Measurements from ENCODE around the gene HAUS3.

The HAUS3 gene

DNA sequence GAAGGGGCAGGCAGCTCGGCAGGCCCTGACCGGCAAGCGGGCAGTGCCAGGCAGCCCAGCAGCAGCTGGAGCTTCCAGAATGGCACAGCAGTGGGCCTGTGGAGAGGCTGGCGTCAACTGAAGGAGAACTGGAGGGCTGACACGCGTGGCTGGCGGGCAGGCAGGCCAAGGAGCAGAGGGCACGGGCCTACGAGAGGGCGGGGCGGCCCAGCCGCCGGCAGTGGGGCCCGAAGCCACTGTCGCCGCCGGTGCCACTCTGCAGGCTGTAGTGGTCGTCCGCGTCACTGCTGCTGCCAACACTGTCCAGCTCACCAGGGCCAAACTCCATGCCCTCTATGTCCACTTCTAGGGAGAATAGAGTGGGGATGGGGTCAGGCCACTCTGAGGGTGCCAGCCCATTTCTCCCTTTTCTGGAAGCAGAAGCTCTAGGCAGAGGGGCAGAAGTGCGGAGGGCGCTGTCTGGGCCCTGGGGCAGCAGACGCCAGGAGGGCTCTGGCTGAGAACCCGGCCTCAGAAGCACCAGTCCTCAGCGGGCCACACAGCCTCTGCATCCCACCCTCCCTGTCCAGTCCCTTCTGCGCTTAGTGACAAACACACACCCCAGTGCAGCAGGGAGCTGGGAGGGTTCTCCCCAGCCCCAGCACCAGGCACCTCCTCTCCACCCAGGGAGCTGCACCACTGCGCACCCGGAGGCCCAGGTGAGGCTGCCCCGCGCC is 8.6 kb upstream of the HAUS3 start:
- H3K27ac ChIP-seq (ENCODE audit: extremely low read depth, low read depth, low read length): no peak overlapping the region
- peaks cover 0 to 64% of the 10 kb centered on the region in 2 experiments; a peak in 1 of 3 replicates for H3K36me3 ChIP-seq (ENCODE audit: control insufficient read depth in 2 of 2, insufficient read depth in 1 of 2, low read length in 2 of 2)
- ChIA-PET CTCF (no interaction called here), POLR2A (no interaction called here)
- H3K4me1 ChIP-seq (ENCODE audit: control insufficient read depth, insufficient read depth, low read length): no peaks in the 10 kb centered on the region
- H3K4me3 ChIP-seq (ENCODE audit: low read depth, low read length): no peak overlapping the region
- TF ChIP-seq, protein P1, sequence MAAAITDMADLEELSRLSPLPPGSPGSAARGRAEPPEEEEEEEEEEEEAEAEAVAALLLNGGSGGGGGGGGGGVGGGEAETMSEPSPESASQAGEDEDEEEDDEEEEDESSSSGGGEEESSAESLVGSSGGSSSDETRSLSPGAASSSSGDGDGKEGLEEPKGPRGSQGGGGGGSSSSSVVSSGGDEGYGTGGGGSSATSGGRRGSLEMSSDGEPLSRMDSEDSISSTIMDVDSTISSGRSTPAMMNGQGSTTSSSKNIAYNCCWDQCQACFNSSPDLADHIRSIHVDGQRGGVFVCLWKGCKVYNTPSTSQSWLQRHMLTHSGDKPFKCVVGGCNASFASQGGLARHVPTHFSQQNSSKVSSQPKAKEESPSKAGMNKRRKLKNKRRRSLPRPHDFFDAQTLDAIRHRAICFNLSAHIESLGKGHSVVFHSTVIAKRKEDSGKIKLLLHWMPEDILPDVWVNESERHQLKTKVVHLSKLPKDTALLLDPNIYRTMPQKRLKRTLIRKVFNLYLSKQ (tag by site-specific recombination; IDR thresholded peaks at IDR 0.05; ENCODE audit: borderline replicate concordance): no peak
- TF ChIP-seq ZNF221 (tag by site-specific recombination; IDR thresholded peaks at IDR 0.05; ENCODE audit: borderline replicate concordance) (no peak), ZNF654 (tag by site-specific recombination; IDR thresholded peaks at IDR 0.05; ENCODE audit: low read depth) (no peak), ZNF513 (tag by site-specific recombination; IDR thresholded peaks at IDR 0.05) (no peak), MZF1 (tag by site-specific recombination; IDR thresholded peaks at IDR 0.05; ENCODE audit: borderline replicate concordance) (no peak), ZNF747 (tag by site-specific recombination; IDR thresholded peaks at IDR 0.05) (no peak), ZNF777 (tag by site-specific recombination; IDR thresholded peaks at IDR 0.05; ENCODE audit: borderline replicate concordance) (no peak), ZNF133 (tag by site-specific recombination; IDR thresholded peaks at IDR 0.05) (no peak), ZNF529 (tag by site-specific recombination; IDR thresholded peaks at IDR 0.05; ENCODE audit: insufficient replicate concordance) (no peak)
- TF ChIP-seq, protein P2, sequence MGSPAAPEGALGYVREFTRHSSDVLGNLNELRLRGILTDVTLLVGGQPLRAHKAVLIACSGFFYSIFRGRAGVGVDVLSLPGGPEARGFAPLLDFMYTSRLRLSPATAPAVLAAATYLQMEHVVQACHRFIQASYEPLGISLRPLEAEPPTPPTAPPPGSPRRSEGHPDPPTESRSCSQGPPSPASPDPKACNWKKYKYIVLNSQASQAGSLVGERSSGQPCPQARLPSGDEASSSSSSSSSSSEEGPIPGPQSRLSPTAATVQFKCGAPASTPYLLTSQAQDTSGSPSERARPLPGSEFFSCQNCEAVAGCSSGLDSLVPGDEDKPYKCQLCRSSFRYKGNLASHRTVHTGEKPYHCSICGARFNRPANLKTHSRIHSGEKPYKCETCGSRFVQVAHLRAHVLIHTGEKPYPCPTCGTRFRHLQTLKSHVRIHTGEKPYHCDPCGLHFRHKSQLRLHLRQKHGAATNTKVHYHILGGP (tag by site-specific recombination; IDR thresholded peaks at IDR 0.05): no peak
- H3K9me3 ChIP-seq (ENCODE audit: control insufficient read depth, insufficient read depth, low read depth, low read length): no peaks in the 10 kb centered on the region

- no peaks in the 10 kb centered on the region for H3K4me1 ChIP-seq (ENCODE audit: control insufficient read depth, insufficient read depth, low read length)
- H3K9me3 ChIP-seq (ENCODE audit: control insufficient read depth, insufficient read depth, low read depth, low read length): no peaks in the 10 kb centered on the region
- CTCF ChIA-PET: no interaction called here
- H3K4me3 ChIP-seq (ENCODE audit: low read depth, low read length): no peak overlapping the region
- POLR2A ChIA-PET: interaction anchor here (0.7 kb wide), 1 partner anchor 143 kb away, joined by 5 read pairs; no protein-coding TSS in a partner anchor
- H3K27ac ChIP-seq (ENCODE audit: extremely low read depth, low read depth, low read length): no peak overlapping the region
- H3K36me3 ChIP-seq (ENCODE audit: control insufficient read depth in 2 of 2, insufficient read depth in 1 of 2, low read length in 2 of 2): peaks cover 0 to 58% of the 10 kb centered on the region in 2 experiments; a peak in 1 of 3 replicates
- TF ChIP-seq ZNF248 (tag by site-specific recombination; IDR thresholded peaks at IDR 0.05) (no peak), HOXD13 (CRISPR knock-in tag; IDR thresholded peaks at IDR 0.05; ENCODE audit: borderline replicate concordance) (no peak), ZNF776 (tag by site-specific recombination; IDR thresholded peaks at IDR 0.05; ENCODE audit: borderline replicate concordance) (no peak), ZNF274 (IDR thresholded peaks at IDR 0.05; ENCODE audit: low read length) (no peak), ZNF274 (tag by site-specific recombination; IDR thresholded peaks at IDR 0.05; ENCODE audit: borderline replicate concordance) (no peak), ZEB2 (tag by site-specific recombination; IDR thresholded peaks at IDR 0.05) (no peak), ZNF837 (tag by site-specific recombination; IDR thresholded peaks at IDR 0.05) (no peak), WT1 (tag by site-specific recombination; IDR thresholded peaks at IDR 0.05) (no peak), ZNF777 (tag by site-specific recombination; IDR thresholded peaks at IDR 0.05; ENCODE audit: borderline replicate concordance) (no peak)
- TF ChIP-seq, protein P3, sequence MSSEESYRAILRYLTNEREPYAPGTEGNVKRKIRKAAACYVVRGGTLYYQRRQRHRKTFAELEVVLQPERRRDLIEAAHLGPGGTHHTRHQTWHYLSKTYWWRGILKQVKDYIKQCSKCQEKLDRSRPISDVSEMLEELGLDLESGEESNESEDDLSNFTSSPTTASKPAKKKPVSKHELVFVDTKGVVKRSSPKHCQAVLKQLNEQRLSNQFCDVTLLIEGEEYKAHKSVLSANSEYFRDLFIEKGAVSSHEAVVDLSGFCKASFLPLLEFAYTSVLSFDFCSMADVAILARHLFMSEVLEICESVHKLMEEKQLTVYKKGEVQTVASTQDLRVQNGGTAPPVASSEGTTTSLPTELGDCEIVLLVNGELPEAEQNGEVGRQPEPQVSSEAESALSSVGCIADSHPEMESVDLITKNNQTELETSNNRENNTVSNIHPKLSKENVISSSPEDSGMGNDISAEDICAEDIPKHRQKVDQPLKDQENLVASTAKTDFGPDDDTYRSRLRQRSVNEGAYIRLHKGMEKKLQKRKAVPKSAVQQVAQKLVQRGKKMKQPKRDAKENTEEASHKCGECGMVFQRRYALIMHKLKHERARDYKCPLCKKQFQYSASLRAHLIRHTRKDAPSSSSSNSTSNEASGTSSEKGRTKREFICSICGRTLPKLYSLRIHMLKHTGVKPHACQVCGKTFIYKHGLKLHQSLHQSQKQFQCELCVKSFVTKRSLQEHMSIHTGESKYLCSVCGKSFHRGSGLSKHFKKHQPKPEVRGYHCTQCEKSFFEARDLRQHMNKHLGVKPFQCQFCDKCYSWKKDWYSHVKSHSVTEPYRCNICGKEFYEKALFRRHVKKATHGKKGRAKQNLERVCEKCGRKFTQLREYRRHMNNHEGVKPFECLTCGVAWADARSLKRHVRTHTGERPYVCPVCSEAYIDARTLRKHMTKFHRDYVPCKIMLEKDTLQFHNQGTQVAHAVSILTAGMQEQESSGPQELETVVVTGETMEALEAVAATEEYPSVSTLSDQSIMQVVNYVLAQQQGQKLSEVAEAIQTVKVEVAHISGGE (tag by site-specific recombination; conservative IDR thresholded peaks at IDR 0.05; ENCODE audit: low read depth): no peak
These were observed 7.8 kb upstream of the HAUS3 start for GRCh38 chr4:2249526-2250356.

Measured in HEK293 (cell line).